Psoas muscle (tissue), 8 donors: ENCODE data around the gene SUPT5H. TPM values are rescaled to one million over a fixed set of nuclear protein-coding genes. Genes with fewer than 3 reads are reported as not detected.

Source experiments
- ATAC-seq, 4 donors: fragments of 200-7000 bp; cut with Tn5 transposase; one replicate each; pipeline ENCODE4 v1.9.1; 2020; ENCODE audit warnings: moderate library complexity in 3 of 4, mild to moderate bottlenecking in 2 of 4
- DNase-seq, 2 donors: peaks; one replicate each; pipeline ENCODE4 v3.0.0-alpha.2; 2020
- H3K27ac ChIP-seq: fragments of 200-600 bp; one replicate; pipeline ENCODE4 v1.8.0; 2022
- H3K27me3 ChIP-seq, 3 donors: fragments of 200-600 bp in 1 of 3; one replicate each; pipeline versions ENCODE4 v1.6.1 to v1.8.0; 2013 to 2022; ENCODE audit warnings: low read length in 2 of 3, mild to moderate bottlenecking in 2 of 3, moderate library complexity in 1 of 3; ENCODE audit not compliant: insufficient read depth in 3 of 3
- H3K36me3 ChIP-seq, 2 donors: fragments of 200-600 bp in 1 of 2; one replicate each; pipeline versions ENCODE4 v1.6.1 to v1.8.0; 2013 to 2022; ENCODE audit warnings: low read depth in 1 of 2, mild to moderate bottlenecking in 1 of 2, moderate library complexity in 1 of 2; ENCODE audit not compliant: insufficient read depth in 1 of 2
- H3K4me1 ChIP-seq: fragments of 200-600 bp; one replicate; pipeline ENCODE4 v1.8.0; 2022
- H3K4me3 ChIP-seq: fragments of 200-600 bp; one replicate; pipeline ENCODE4 v1.8.0; 2022; ENCODE audit warnings: mild to moderate bottlenecking
- H3K9me3 ChIP-seq: fragments of 200-600 bp; one replicate; pipeline ENCODE4 v1.8.0; 2022
- WGBS, 3 donors: extraction: QIAGEN DNeasy Blood & Tissue Kit; methylation state at CpG; one replicate each; pipeline versions ENCODE4 v1.1.6 to v1.1.7; 2013; 5-methylcytosine and 5-hydroxymethylcytosine counted together
- intact Hi-C, 2 donors: fragments of 100-400 bp; cut with DNase I; formaldehyde crosslinking; loops; one replicate each; pipeline versions ENCODE4 v1.11.0 to v1.14.2; 2022
- polyA plus RNA-seq, 3 donors: library from polyadenylated mRNA; stranded (reverse); fragments of 200-250 nt; gene quantifications; one replicate each; pipeline ENCODE4 v1.2.3, GENCODE V29; 2013
- total RNA-seq, 4 donors: library from RNA; stranded (reverse); fragmentation: NEBNext Ultra II Directional in 2 of 4; extraction: Animal tissue kit (Norgen Biotek cat#: 25700) in 2 of 4; gene quantifications; one replicate each; pipeline versions ENCODE4 v1.2.1 to v1.2.4, GENCODE V29; 2021 to 2023
- TF ChIP-seq, protein P1 (sequence below): fragments of 200-600 bp; IDR thresholded peaks from one replicate; pipeline ENCODE4 v1.8.0; 2022; ENCODE audit warnings: antibody characterized with exemption
- donor health status: healthy with polysubstance abuse.
- donor health status: DM: no; HTN: no; CAD: no; lungs with moderate emphysema.
- donor health status: Bipolar disorder and iron deficiency.
- donor health status: healthy.
- donor health status: DM: yes; HTN: yes; CAD: no.
- donor health status: DM: no; HTN: no; CAD: no.
- donor health status: DM: no; HTN: no; CAD: no.
- donor health status: DM: yes; HTN: yes; CAD: no.

The SUPT5H gene
- total and polyA plus RNA-seq, 7 donors: 60.7 to 97.1 (median 82.7) TPM

DNA sequence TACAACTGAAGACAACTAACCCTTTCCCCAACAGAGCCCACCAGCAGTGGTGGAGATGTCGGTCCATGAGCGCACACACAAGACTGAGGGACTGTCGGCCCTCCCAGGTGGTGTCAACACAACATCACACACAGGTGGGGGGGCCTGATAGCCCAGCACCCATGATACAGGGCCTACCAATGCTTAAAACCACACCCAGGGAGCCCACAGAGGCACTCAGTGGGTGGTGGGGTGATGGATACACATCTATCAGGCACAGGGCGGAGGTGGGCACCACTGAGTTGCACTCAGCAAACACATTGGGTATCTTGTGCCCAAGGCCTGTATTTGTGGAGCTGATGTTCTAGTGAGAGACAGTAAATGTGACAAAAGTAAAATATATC, 45.7 kb upstream of the SUPT5H start:
- H3K9me3 ChIP-seq: no peaks in the 10 kb centered on the region
- no peaks in the 10 kb centered on the region for H3K27me3 ChIP-seq
- H3K27ac ChIP-seq: peak overlapping the region; percentile 41
- TF ChIP-seq, protein P1, sequence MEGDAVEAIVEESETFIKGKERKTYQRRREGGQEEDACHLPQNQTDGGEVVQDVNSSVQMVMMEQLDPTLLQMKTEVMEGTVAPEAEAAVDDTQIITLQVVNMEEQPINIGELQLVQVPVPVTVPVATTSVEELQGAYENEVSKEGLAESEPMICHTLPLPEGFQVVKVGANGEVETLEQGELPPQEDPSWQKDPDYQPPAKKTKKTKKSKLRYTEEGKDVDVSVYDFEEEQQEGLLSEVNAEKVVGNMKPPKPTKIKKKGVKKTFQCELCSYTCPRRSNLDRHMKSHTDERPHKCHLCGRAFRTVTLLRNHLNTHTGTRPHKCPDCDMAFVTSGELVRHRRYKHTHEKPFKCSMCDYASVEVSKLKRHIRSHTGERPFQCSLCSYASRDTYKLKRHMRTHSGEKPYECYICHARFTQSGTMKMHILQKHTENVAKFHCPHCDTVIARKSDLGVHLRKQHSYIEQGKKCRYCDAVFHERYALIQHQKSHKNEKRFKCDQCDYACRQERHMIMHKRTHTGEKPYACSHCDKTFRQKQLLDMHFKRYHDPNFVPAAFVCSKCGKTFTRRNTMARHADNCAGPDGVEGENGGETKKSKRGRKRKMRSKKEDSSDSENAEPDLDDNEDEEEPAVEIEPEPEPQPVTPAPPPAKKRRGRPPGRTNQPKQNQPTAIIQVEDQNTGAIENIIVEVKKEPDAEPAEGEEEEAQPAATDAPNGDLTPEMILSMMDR: no peak
- peaks cover 30% of the 10 kb centered on the region for H3K4me1 ChIP-seq
- peaks cover 0 to 14% of the 10 kb centered on the region in 2 donors for H3K36me3 ChIP-seq
- 91 to 95% (median 94%) methylated on average over 4 of the region's 4 CpGs for WGBS, 3 donors
- DNase-seq (no peak), ATAC-seq (no peak)
- H3K4me3 ChIP-seq: no peak overlapping the region
- intact Hi-C loops: loop anchor here (2.0 to 5.0 kb wide), 2 partner anchors 13 to 57 kb away; partner anchors contain the start of genes PLEKHG2 (in 1 of the 2) and SAMD4B (in 1 of the 2)

DNA sequence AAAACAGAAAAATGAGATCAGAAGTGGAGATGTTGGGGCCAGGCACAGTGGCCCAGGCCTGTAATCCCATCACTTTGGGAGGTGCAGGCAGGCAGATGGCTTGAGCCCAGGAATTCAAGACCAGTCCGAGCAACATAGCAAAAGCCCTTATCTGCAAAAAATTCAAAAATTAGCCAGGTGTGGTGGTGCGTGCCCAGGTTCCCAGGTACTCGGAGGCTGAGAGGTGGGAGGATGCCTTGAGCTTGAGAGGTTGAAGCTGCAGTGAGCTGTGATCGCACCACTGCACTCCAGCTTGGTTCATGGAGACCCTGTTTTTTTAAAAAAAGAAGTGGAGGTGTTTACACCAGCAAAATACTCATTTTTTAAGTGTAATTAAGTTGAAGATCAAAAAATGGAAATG, 45.3 kb upstream of the SUPT5H start:
- Histone ChIP-seq H3K9me3 (no peaks in the 10 kb centered on the region), H3K27ac (peak overlapping the region; percentile 41), H3K4me3 (no peak overlapping the region), H3K4me1 (peaks cover 34% of the 10 kb centered on the region), H3K36me3 (peaks cover 0 to 10% of the 10 kb centered on the region in 2 donors), H3K27me3 (no peaks in the 10 kb centered on the region)
- TF ChIP-seq, protein P1: no peak
- DNase-seq (no peak), ATAC-seq (no peak)
- 87 to 92% (median 89%) methylated on average over 4 of the region's 4 CpGs for WGBS, 3 donors
- intact Hi-C loops: no loop called here

DNA sequence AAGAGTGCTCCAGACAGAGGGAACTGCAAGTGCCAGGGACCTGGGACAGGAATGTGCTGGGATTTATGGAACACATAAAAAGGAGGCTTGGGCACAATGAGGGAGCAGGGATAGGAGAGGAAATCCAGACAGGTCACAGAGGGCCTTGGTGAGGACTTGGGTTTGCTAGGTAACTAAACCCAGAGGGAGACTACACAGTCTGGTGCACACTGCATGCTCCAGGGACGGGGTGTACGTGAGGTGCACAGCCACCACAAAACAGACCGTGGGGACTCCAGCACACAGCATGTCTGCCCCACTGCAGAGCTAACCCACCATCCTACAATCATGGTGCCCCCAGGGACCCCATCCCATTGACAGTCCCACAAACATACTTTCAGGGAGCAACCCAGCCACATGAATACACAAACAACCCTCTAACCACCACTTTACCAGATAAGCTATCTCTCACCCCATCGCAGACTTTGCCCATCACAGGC, 44.3 kb upstream of the SUPT5H start:
- no peaks in the 10 kb centered on the region for H3K9me3 ChIP-seq
- H3K4me1 ChIP-seq: peaks cover 40% of the 10 kb centered on the region
- peak overlapping the region; percentile 96 for H3K27ac ChIP-seq
- DNase-seq (no peak), ATAC-seq (no peak)
- intact Hi-C loops: no loop called here
- no peak overlapping the region for H3K4me3 ChIP-seq
- H3K36me3 ChIP-seq: peaks cover 0 to 2% of the 10 kb centered on the region in 2 donors
- WGBS, 3 donors: 70 to 83% (median 73%) methylated on average over 4 of the region's 4 CpGs
- TF ChIP-seq, protein P1: no peak
- no peaks in the 10 kb centered on the region for H3K27me3 ChIP-seq

DNA sequence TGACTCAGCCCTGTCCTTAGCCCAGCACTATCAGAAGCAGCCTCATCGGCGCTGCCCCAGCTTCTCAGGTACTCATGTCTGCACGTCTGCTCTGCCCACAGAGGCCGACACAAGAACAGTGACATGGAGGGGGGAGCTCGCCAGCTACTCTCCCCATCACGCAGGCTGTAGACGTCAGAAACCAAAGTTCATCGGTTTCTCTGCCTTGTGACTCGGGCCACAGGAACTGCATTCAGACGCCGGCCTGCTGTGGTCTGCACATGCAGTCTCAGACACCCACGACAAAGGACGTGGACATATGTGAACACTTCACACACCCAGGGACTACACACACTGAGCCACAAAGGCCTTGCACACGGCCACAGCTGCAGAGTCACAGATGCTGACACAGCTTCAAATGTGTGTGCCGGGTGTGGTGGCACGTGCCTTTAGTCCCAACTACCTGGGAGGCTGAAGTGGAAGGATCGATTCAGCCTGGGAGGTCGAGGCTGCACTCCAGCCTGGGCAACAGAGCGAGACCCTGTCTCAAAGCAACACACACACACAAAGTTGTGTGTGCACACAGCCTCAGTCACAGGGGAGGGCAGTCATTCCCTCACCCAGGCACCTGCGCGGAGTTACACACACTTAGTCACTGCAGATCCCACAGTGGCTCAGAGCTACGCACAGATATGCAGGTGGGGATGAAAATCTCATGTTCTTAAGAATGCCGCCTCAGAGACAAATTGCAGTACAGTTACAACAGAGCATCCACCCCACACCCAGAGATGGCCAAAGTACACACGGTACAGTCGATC, 43.6 kb upstream of the SUPT5H start:
- Histone ChIP-seq H3K9me3 (no peaks in the 10 kb centered on the region), H3K4me1 (peaks cover 40% of the 10 kb centered on the region), H3K27me3 (no peaks in the 10 kb centered on the region), H3K4me3 (peak overlapping the region; percentile 71), H3K36me3 (no peaks in the 10 kb centered on the region), H3K27ac (peak overlapping the region; percentile 96)
- DNase-seq: peak; percentile 51 to 76
- TF ChIP-seq, protein P1: no peak
- WGBS, 3 donors: 45 to 53% (median 47%) methylated on average over 25 of the region's 25 CpGs
- intact Hi-C loops: no loop called here
- ATAC-seq: peak in 1 of 4 donors; percentile 0
